Fibroblast of skin of right quadriceps (primary cell): ENCODE results near the gene FHOD1.

Experiments used
- DNase-seq: peaks from one replicate; pipeline ENCODE4 v3.0.0-alpha.2; 2013

Gene FHOD1

DNA sequence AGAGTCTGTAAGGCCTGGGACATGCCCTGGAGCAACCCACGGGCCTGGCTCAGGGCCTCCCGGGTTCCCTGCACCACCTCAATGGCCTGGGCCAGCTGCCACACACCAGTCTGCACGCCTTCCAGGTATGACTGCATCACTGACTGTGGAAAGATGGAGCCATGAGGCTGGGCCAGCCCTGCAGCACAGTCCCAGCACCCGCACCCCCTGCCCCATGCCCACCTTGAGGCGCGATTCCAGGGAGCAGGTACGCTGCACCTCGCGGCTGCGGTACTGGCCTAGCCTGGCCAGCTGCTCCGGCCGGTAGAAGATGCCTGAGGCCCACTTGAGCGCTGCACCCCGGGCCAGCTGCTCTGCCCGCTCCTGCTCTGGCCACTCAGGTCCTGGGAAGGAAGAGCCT is 58.5 kb downstream of the FHOD1 start:
- DNase-seq, result no peak

DNA sequence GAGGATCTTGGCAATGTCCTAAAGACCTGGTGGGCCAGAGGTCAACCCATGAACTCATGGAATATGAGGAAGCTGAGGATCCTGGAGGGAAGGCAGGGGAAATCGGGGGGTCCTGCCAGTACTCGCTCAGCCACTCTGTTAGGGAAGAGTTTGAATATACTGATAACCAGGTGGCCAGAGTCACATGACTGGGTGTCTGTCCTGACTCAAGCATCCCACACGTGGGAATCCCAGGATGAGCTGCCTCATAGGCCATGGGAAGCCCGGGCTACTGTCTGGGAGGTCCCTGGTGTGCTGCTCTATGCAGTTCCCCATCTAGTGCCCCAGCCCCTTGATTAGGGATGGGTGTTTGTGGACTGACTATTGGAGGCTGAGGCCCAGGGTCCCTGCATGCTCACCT is 59.0 kb downstream of the FHOD1 start:
- no peak for DNase-seq

DNA sequence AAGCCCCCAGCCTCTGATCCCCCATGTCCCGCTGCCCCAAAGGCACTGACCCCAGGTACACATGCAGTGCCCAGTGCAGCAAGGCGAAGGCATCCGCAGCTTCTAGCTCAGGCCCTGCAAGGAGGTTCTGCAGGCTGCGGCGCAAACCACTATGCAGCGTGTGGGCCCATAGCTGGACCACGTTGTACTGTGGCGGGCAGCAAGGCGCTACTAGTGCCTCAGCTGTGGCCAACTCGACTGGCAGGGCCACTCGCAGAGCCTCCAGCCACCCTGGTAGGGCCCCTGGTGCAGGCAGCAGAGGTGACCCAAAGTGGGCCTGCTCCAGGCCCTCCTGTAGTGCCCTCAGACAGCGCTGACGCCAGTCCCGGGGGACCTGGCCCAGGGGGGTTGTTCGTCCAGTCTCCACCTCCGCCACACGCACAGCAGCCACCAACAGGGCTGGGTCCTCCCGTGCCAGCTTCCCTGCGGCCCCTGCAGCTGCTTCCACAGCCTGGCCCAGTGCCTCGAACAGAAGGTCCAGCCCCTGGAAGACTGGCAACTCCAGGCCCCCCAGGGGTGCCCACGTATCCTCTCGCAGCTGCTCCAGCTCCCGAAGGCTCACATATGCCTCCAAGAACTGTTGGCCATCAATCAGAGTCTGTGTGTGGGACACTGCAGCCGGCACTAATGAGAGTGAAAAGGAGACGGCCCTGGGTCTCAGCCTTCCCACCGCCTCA is 59.9 kb downstream of the FHOD1 start:
- no peak for DNase-seq

GRCh38 chr16:67186550-67186950 is 60.7 kb downstream of the FHOD1 start:
- no peak for DNase-seq

DNA sequence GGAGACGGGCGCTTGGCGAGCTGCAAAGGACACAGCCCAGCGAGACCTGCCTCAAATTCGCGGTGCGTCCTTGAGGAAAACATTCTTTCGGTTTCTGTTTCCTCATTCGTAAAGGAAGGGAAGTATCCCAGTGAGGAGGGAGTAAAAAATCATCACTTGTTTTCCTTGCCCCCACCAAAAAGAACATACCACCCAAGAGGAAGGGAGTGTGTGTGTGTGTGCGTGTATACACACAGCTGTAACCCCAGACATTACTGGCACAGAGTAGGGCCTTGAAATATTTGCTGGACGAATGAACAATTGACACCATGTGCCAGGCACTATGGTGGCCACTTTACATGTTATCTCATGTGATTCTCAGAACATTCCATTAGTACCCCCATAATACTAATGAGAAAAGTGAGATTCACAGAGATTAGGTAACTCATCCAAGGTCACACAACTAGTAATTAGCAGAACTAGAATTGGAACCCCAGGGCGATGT is 61.6 kb downstream of the FHOD1 start:
- no peak for DNase-seq

GRCh38 chr16:67184995-67185650 is 62.2 kb downstream of the FHOD1 start:
- DNase-seq, result peak; percentile 80

GRCh38 chr16:67184453-67184994 is 62.8 kb downstream of the FHOD1 start:
- DNase-seq, result no peak

- peak; percentile 98 for DNase-seq
Observed at GRCh38 chr16:67183627-67184452, 63.4 kb downstream of the FHOD1 start, which contains the start of gene MATCAP1. TSS of gene MATCAP1 (minus strand) at chr16:67183963. CDS start at chr16:67180610, 3,353 bp downstream.

DNA sequence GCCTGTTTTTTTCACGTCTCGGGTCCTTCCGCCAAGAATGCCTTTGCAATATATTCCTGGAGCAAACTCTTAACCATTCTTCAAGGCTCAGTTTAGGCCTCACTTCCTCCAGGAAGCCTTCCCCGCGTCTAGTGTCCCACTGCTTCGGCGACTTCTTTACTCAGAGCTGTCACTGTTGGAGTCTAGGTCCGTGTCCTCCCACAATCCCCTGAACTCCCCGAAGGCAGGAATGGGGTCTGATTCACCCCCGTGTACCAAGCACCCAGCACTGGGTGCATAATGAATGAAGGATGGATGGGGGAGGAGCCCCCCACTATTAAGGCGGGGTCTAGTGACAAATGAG is 64.0 kb downstream of the FHOD1 start:
- no peak for DNase-seq

DNA sequence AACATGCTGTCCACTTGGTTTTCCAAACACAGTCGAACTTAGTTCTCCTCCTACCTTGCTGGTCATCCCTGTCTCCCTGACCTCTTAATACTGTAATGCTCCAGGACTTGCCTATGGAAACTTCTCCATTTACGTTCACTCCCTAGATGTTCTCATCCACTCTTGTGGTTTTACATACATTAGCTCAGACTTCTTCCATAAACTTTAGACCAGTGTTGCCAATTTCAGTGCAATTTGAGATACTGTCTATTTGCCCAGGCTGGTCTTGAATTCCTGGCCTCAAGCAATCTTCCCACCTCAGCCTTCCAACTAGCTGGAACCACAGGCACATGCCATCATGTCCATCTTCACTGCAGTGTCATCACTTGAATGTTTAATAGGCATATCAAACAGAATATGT is 65.0 kb downstream of the FHOD1 start:
- DNase-seq, result no peak

GRCh38 chr16:67181346-67181745 is 65.9 kb downstream of the FHOD1 start:
- peak; percentile 79 for DNase-seq

GRCh38 chr16:67180166-67180565 is 67.1 kb downstream of the FHOD1 start:
- DNase-seq, result no peak

- DNase-seq, result no peak
Observed at GRCh38 chr16:67179421-67180080, 67.7 kb downstream of the FHOD1 start.
